ENCODE measurements around the gene HCRT. TPM values are rescaled to one million over a fixed set of nuclear protein-coding genes. Genes with fewer than 3 reads are reported as not detected.

Gene HCRT
- total RNA-seq, 2 donors from 2014 or later: not detected

GRCh38 chr17:42193216-42193968 lies 8.1 kb upstream of the HCRT start:
- no peak for TF ChIP-seq CTCF (IDR thresholded peaks at IDR 0.05)
- H3K27me3 ChIP-seq: no peaks in the 10 kb centered on the region
- peaks cover 0 to 18% of the 10 kb centered on the region in 2 donors for H3K4me1 ChIP-seq
- DNase-seq (ENCODE audit: low spot score): no peak
- H3K36me3 ChIP-seq: no peaks in the 10 kb centered on the region
- H3K9me3 ChIP-seq: no peaks in the 10 kb centered on the region
- peak overlapping the region; percentile 48 to 78 for H3K4me3 ChIP-seq
- peak overlapping the region in 1 of 2 donors; percentile 84 for H3K27ac ChIP-seq

GRCh38 chr17:42192189-42193126 lies 7.2 kb upstream of the HCRT start:
- H3K27ac ChIP-seq: no peak overlapping the region
- no peak for DNase-seq (ENCODE audit: low spot score)
- peaks cover 0 to 18% of the 10 kb centered on the region in 2 donors for H3K4me1 ChIP-seq
- no peak overlapping the region for H3K4me3 ChIP-seq
- no peaks in the 10 kb centered on the region for H3K27me3 ChIP-seq
- no peak for TF ChIP-seq CTCF (IDR thresholded peaks at IDR 0.05)
- no peaks in the 10 kb centered on the region for H3K36me3 ChIP-seq
- no peaks in the 10 kb centered on the region for H3K9me3 ChIP-seq

GRCh38 chr17:42191275-42191608 lies 6.0 kb upstream of the HCRT start:
- H3K4me1 ChIP-seq: peaks cover 0 to 18% of the 10 kb centered on the region in 2 donors
- no peaks in the 10 kb centered on the region for H3K27me3 ChIP-seq
- TF ChIP-seq CTCF (IDR thresholded peaks at IDR 0.05): no peak
- H3K27ac ChIP-seq: no peak overlapping the region
- no peak for DNase-seq (ENCODE audit: low spot score)
- no peaks in the 10 kb centered on the region for H3K36me3 ChIP-seq
- H3K4me3 ChIP-seq: no peak overlapping the region
- no peaks in the 10 kb centered on the region for H3K9me3 ChIP-seq

GRCh38 chr17:42190491-42191274 lies 5.4 kb upstream of the HCRT start:
- Histone ChIP-seq H3K4me1 (peaks cover 0 to 18% of the 10 kb centered on the region in 2 donors), H3K4me3 (no peak overlapping the region), H3K9me3 (no peaks in the 10 kb centered on the region), H3K36me3 (no peaks in the 10 kb centered on the region), H3K27ac (no peak overlapping the region), H3K27me3 (no peaks in the 10 kb centered on the region)
- no peak for DNase-seq (ENCODE audit: low spot score)
- no peak for TF ChIP-seq CTCF (IDR thresholded peaks at IDR 0.05)

- Histone ChIP-seq H3K27ac (no peak overlapping the region), H3K9me3 (no peaks in the 10 kb centered on the region), H3K4me1 (peaks cover 0 to 17% of the 10 kb centered on the region in 2 donors), H3K27me3 (no peaks in the 10 kb centered on the region), H3K36me3 (no peaks in the 10 kb centered on the region), H3K4me3 (no peak overlapping the region)
- TF ChIP-seq CTCF (IDR thresholded peaks at IDR 0.05): no peak
- DNase-seq (ENCODE audit: low spot score): no peak
Measured at GRCh38 chr17:42189651-42189965, 4.4 kb upstream of the HCRT start.
